Epithelial cell of esophagus (primary cell): ENCODE data around the gene ZP4.

Experiments used
- DNase-seq: peaks from one replicate; pipeline ENCODE4 v3.0.0; 2010; ENCODE audit warnings: low read depth
- H3K4me3 ChIP-seq: 2 replicates; pipeline ENCODE4 v1.5.1; 2011; ENCODE audit warnings: mild to moderate bottlenecking, low read length, control low read depth
- TF ChIP-seq, protein P1 (sequence below): IDR thresholded peaks from 2 replicates; pipeline ENCODE4 v1.5.1; 2011; ENCODE audit warnings: low read depth, mild to moderate bottlenecking, low read length, control low read depth, inconsistent platforms; ENCODE audit not compliant: insufficient read depth; ENCODE audit errors: missing control alignments

The ZP4 gene

DNA sequence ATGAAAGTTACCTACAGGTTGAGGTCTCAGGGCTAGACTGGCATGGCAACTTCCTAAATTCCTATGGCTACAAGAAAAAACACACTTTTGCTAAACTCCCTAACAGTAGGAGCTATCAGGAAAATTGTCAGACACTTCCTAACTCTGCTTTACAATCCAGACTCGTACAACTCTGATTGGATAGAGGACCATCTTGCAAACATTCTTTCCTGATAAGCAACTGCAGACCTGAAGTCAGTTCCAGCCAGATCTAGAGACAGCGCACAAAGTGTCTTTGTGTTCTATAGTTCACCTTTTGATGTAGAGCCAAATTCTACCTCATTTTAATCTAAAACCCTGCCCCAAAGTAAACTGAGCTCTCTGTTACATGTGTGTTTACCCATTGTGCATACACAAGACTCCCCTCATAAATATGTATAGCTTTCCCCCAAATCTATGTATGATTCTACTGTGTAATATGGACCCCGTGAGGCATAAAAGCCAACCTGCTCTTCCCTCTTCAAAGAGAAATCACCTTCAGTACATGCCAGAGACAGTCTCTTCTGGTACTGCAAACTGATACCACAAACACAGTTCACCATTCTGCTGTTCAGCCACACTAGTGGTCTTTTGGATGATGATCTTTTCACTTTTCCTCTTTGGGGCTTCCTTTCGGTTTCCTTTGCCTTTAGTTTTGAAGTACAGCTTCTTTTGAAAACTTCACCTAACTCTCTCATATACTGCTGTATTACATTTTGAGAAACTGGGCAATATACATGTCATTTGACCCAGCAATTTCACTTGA lies 21.7 kb downstream of the ZP4 start:
- no peak for DNase-seq
- H3K4me3 ChIP-seq: no peak overlapping the region
- TF ChIP-seq, protein P1, sequence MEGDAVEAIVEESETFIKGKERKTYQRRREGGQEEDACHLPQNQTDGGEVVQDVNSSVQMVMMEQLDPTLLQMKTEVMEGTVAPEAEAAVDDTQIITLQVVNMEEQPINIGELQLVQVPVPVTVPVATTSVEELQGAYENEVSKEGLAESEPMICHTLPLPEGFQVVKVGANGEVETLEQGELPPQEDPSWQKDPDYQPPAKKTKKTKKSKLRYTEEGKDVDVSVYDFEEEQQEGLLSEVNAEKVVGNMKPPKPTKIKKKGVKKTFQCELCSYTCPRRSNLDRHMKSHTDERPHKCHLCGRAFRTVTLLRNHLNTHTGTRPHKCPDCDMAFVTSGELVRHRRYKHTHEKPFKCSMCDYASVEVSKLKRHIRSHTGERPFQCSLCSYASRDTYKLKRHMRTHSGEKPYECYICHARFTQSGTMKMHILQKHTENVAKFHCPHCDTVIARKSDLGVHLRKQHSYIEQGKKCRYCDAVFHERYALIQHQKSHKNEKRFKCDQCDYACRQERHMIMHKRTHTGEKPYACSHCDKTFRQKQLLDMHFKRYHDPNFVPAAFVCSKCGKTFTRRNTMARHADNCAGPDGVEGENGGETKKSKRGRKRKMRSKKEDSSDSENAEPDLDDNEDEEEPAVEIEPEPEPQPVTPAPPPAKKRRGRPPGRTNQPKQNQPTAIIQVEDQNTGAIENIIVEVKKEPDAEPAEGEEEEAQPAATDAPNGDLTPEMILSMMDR: no peak

DNA sequence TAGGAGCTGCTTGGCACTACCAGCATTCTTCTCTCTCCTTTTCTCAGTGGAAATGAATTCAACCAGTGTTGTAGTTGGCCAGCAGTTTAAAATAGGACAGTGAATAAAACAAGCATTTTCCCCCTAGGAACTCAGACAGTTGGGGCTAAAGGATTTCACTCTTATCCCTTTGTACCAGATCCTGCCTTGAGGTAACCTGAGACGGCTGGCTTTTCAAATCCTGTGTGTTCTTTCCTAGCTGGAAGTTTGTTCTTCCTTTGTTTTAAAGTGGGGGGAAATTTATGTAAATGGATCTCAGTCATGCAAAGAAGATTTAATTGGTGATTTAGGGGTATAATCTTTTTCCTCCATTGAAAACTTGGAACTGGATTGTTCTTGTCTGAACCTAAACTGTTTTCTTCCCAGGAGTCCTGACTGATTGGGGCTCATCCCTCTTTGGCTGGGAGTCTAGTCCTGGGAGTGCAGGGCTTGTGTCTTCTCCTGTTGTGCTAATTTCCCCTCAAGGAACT lies 23.3 kb downstream of the ZP4 start:
- H3K4me3 ChIP-seq: no peak overlapping the region
- no peak for DNase-seq
- TF ChIP-seq, protein P1: no peak

DNA sequence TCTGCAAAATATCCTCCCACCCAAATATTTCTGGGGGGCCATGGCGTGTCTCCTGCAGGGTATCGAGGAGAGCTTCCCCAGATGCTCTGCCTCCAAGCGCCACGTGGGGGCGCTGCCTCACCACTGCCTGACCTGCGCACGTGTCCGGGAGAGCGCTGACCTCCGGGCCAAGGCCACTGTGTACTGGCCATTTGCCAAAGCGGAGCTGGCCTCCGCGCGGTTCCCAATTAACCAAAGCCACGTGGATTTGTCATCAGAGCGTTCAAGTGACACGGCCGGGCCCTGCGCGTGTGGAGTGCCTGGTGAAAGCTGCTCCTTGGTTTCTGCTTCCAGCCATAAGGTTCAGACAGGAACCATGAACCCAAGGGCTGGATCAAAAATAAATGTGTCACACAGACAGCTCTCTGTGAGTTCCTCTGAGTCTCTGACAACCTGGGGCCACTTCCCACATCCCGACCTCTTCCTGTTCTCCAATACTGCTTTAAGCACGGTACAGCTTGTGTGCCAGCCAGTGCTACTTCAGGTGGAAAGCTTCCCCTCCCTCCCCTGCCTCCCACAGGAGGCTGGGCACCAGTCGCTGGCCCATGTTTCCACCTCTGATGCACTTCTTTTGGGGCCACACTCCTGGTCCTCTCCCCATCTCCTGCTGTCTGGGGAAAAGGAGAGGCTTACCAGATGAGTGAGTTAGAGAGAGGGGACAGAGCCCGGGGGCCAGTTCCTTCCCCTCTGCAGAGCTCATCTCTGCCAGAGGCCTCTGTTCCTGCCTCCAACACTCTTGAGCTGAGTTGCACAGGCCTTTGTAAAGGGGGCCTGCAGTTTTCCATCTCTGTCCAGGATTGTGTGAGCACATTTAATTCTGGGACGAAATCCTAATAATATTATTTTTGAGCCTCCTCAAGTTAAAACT lies 26.1 kb downstream of the ZP4 start:
- DNase-seq: peak; percentile 32
- TF ChIP-seq, protein P1: peak; percentile 99
- peak overlapping the region; percentile 35 for H3K4me3 ChIP-seq

DNA sequence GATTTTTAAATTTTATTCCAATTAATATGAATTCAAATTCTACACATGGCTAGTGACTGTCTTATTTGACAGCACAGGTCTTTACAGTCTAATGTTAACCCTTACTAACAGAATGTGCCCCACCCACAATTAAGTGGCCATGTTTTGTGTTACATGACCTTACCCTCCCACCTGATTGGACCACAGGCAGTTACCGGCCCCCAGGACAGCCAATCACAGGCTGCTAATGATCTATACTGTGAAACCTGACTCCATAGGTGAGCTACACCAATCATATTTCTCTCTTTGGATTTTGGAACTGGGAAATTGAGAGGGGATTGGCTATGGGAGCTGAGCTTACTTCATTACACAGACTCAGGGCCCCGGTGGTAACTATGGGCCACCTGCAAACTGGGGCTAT lies 27.5 kb downstream of the ZP4 start:
- DNase-seq: no peak
- TF ChIP-seq, protein P1: no peak
- no peak overlapping the region for H3K4me3 ChIP-seq

DNA sequence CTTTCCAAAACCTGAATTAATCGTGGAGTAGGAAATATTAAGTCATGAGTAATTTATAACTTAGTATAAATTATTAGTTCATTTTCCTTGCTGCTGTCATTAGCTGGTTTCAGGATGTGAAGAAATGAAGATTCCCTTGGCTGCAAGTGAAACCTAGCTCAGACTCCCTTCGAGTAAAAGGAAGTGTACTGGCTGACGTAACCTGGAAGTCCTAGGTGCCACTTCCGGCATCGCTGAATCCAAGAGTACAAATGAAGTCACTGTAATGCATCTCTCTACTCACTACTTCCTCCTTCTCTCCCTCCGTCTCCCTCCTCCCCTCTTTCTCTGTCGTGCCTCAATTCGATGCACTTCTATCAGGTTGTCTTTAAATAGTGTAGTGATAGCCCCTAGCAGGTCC lies 28.8 kb downstream of the ZP4 start:
- DNase-seq: no peak
- TF ChIP-seq, protein P1: no peak

DNA sequence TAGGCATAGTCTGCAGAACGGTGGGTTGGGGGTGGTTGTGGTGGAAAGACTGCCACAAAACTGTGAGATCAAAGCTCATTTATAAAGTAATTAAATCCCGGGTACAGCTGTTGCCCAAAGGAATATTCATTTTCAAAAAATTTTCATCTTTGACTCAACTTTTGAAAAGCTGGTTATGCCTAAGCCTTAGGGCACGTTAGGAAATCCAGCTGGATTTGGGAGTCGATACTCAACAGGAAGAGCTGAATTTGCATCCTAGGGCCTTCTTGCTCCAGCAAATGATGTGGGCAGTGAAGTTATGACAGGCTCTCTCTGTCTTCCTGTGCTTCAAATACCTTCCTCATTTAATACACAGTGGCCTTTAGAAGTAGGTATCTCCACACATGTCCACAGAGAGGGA lies 31.7 kb downstream of the ZP4 start:
- TF ChIP-seq, protein P1: no peak
- H3K4me3 ChIP-seq: no peak overlapping the region
- DNase-seq: peak; percentile 66

More for the DNA sequence above, 28.8 kb downstream of the ZP4 start:
- H3K4me3 ChIP-seq: no peak overlapping the region
